OCI-M2 (cell line): ENCODE data around the gene KDM4C.
"Not testable (repeated sequence)": the region's sequence is repeated elsewhere in the genome, so short reads cannot be mapped to it uniquely, and the experiment has no call there.

Experiments
- DNase-seq: peaks from one replicate; lab custom pipeline; 2025; ENCODE audit not compliant: unreplicated experiment; lab: John Stamatoyannopoulos, UW

The KDM4C gene

GRCh38 chr9:7028591-7028990 lies 270.8 kb downstream of the KDM4C start:
- DNase-seq = no peak

GRCh38 chr9:7030943-7031342 lies 273.2 kb downstream of the KDM4C start:
- not testable (repeated sequence) for DNase-seq

- no peak for DNase-seq
Observed at GRCh38 chr9:7033076-7034045, 275.6 kb downstream of the KDM4C start.

- no peak for DNase-seq
Observed at GRCh38 chr9:7037176-7037575, 279.4 kb downstream of the KDM4C start.

GRCh38 chr9:7042124-7042523 lies 284.4 kb downstream of the KDM4C start:
- no peak for DNase-seq

GRCh38 chr9:7045361-7045760 lies 287.6 kb downstream of the KDM4C start:
- no peak for DNase-seq

GRCh38 chr9:7051711-7052110 lies 293.9 kb downstream of the KDM4C start:
- no peak for DNase-seq

- DNase-seq = no peak
Observed at GRCh38 chr9:7053903-7054302, 296.1 kb downstream of the KDM4C start.

- no peak for DNase-seq
Observed at GRCh38 chr9:7055171-7055903, 297.6 kb downstream of the KDM4C start.

- no peak for DNase-seq
Observed at GRCh38 chr9:7056254-7056653, 298.5 kb downstream of the KDM4C start.

- DNase-seq = no peak
Observed at GRCh38 chr9:7058473-7058872, 300.7 kb downstream of the KDM4C start.

GRCh38 chr9:7067169-7067568 lies 309.4 kb downstream of the KDM4C start:
- DNase-seq = no peak

- DNase-seq = no peak
Observed at GRCh38 chr9:7071916-7072315, 314.1 kb downstream of the KDM4C start.

- no peak for DNase-seq
Observed at GRCh38 chr9:7073706-7074105, 315.9 kb downstream of the KDM4C start.

GRCh38 chr9:7075154-7075553 lies 317.4 kb downstream of the KDM4C start:
- no peak for DNase-seq

GRCh38 chr9:7079051-7079450 lies 321.3 kb downstream of the KDM4C start:
- DNase-seq = no peak

GRCh38 chr9:7081065-7081600 lies 323.4 kb downstream of the KDM4C start:
- DNase-seq = no peak

GRCh38 chr9:7083192-7083591 lies 325.4 kb downstream of the KDM4C start:
- no peak for DNase-seq

GRCh38 chr9:7085357-7085756 lies 327.6 kb downstream of the KDM4C start:
- no peak for DNase-seq

GRCh38 chr9:7086389-7086788 lies 328.6 kb downstream of the KDM4C start:
- DNase-seq = no peak

GRCh38 chr9:7088611-7089010 lies 330.8 kb downstream of the KDM4C start:
- DNase-seq = no peak
